Activated B cell treated with CpG ODN at 0.5 μM for 24 hours (primary cell): ENCODE measurements around the gene AGGF1. TPM values are rescaled to one million over a fixed set of nuclear protein-coding genes. Genes with fewer than 3 reads are reported as not detected.

Experiments
- ATAC-seq: fragments of 200-7000 bp; cut with Tn5 transposase; one replicate; pipeline ENCODE4 v1.10.0; 2021; ENCODE audit warnings: low read depth, mild to moderate bottlenecking, moderate library complexity
- CTCF ChIA-PET: fragments of 350-600 bp; sonication (Branson Sonifier 250); formaldehyde crosslinking; loops from one replicate; lab custom pipeline; 2021; ENCODE audit warnings: antibody characterized with exemption; lab: Charles Lee
- POLR2A ChIA-PET: fragments of 350-600 bp; sonication (Branson Sonifier 250); formaldehyde crosslinking; loops from one replicate; lab custom pipeline; 2021; ENCODE audit warnings: antibody characterized with exemption; lab: Charles Lee
- DNase-seq: peaks from one replicate; pipeline ENCODE4 v3.0.0; 2022
- H3K27ac Mint-ChIP-seq: one replicate; pipeline ENCODE4 v1.8.0; 2020; ENCODE audit warnings: mixed read lengths
- H3K27me3 Mint-ChIP-seq: one replicate; pipeline ENCODE4 v1.8.0; 2021; ENCODE audit warnings: mixed read lengths
- H3K36me3 Mint-ChIP-seq: one replicate; pipeline ENCODE4 v1.8.0; 2021; ENCODE audit warnings: low read depth, mixed read lengths
- H3K4me1 Mint-ChIP-seq: one replicate; pipeline ENCODE4 v1.8.0; 2021; ENCODE audit warnings: mixed read lengths
- H3K4me3 Mint-ChIP-seq: one replicate; pipeline ENCODE4 v1.8.0; 2020; ENCODE audit warnings: mild to moderate bottlenecking, mixed read lengths
- H3K9me3 Mint-ChIP-seq: one replicate; pipeline ENCODE4 v1.8.0; 2020; ENCODE audit warnings: mixed read lengths
- intact Hi-C: fragments of 100-400 bp; cut with micrococcal nuclease; formaldehyde crosslinking; loops from one replicate; pipeline ENCODE4 v1.15.1; 2024
- total RNA-seq: library from RNA; stranded (reverse); gene quantifications from 2 replicates; pipeline ENCODE4 v1.2.3, GENCODE V29; 2022
- TF ChIP-seq, protein P1 (sequence below): fragments of 200-600 bp; IDR thresholded peaks from one replicate; pipeline ENCODE4 v1.8.0; 2022; ENCODE audit warnings: antibody characterized with exemption, mild to moderate bottlenecking

The AGGF1 gene
- total RNA-seq, 1 donor from 2014 or later = 26.5 TPM

DNA sequence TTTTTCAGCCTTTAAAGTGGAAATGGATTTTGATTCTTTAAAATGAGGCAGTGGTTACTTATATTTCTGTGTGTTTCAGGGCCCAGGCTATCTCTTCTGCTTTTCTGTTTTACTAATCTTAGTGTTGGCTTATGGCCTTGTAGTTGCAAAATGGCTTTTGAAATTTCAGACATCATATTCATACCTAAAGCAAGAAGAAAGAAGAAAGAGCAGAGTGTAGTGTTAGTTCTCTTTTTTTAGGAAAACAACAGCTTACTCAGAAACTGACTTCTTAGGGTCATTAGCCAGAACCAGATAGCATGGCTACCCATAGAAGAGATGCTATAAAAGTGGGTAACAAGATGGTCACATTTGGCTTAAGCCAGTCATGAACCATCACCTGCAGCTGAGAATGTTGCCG, 36.0 kb downstream of the AGGF1 start:
- ChIA-PET CTCF (no interaction called here), POLR2A (no interaction called here)
- TF ChIP-seq, protein P1, sequence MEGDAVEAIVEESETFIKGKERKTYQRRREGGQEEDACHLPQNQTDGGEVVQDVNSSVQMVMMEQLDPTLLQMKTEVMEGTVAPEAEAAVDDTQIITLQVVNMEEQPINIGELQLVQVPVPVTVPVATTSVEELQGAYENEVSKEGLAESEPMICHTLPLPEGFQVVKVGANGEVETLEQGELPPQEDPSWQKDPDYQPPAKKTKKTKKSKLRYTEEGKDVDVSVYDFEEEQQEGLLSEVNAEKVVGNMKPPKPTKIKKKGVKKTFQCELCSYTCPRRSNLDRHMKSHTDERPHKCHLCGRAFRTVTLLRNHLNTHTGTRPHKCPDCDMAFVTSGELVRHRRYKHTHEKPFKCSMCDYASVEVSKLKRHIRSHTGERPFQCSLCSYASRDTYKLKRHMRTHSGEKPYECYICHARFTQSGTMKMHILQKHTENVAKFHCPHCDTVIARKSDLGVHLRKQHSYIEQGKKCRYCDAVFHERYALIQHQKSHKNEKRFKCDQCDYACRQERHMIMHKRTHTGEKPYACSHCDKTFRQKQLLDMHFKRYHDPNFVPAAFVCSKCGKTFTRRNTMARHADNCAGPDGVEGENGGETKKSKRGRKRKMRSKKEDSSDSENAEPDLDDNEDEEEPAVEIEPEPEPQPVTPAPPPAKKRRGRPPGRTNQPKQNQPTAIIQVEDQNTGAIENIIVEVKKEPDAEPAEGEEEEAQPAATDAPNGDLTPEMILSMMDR = no peak
- DNase-seq = no peak
- H3K36me3 Mint-ChIP-seq = peaks cover 68% of the 10 kb centered on the region
- no peak overlapping the region for H3K4me3 Mint-ChIP-seq
- intact Hi-C loops = no loop called here
- H3K27ac Mint-ChIP-seq = no peak overlapping the region
- no peaks in the 10 kb centered on the region for H3K27me3 Mint-ChIP-seq
- peaks cover 2% of the 10 kb centered on the region for H3K4me1 Mint-ChIP-seq
- H3K9me3 Mint-ChIP-seq = no peaks in the 10 kb centered on the region
- ATAC-seq = no peak

DNA sequence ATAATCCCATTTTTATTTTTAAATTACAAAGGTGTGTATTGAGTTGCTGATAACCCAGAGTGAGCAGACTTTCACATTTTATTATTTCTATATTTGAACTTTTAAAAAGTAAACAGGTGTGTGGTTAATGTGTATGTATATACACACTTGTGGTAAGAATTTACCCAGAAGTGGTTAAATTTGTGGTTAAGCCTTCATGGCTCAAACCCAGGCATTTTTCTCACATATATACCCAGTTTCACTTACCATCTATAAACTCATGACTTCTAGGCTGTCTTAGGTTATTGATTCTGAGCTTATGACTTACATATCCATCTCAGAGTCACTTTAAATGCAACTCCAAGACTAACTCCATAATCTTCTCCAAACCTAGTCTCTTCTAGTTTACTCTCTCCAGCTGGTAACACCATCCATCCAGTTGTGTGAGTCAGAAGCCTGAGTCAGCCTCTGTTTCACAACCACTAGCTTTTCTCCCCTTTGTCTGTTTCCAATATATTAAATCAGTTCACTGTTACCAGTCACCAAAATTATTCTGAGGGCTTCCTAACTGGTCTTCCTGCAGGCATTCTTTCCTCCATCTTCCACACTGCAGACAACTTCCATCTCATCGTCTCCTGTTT, 36.7 kb downstream of the AGGF1 start:
- ATAC-seq (no peak), DNase-seq (no peak)
- no peaks in the 10 kb centered on the region for H3K27me3 Mint-ChIP-seq
- H3K4me3 Mint-ChIP-seq = no peak overlapping the region
- POLR2A ChIA-PET = no interaction called here
- CTCF ChIA-PET = no interaction called here
- H3K9me3 Mint-ChIP-seq = no peaks in the 10 kb centered on the region
- H3K4me1 Mint-ChIP-seq = peaks cover 2% of the 10 kb centered on the region
- TF ChIP-seq, protein P1 = no peak
- no peak overlapping the region for H3K27ac Mint-ChIP-seq
- H3K36me3 Mint-ChIP-seq = peaks cover 60% of the 10 kb centered on the region
- intact Hi-C loops = no loop called here

DNA sequence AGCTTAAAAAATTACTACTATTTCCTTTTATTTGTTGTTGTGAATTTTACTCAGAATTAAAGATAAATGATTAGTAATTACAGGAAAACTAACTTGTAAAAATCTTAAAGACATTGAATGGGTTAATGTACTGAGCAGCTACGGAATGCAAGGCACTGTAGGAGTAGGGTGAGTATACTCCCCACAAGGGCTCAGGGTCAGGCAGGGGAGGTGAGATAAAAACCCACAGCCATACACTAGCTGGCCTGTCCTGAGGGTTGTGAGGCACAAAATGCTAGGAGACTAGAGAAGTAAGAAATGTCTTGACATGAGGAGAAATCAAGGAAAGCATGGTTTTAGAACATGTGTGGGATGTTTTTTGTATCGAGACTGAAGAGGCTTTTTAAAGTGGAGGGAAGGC, 43.5 kb downstream of the AGGF1 start:
- H3K27ac Mint-ChIP-seq = no peak overlapping the region
- CTCF ChIA-PET = no interaction called here

DNA sequence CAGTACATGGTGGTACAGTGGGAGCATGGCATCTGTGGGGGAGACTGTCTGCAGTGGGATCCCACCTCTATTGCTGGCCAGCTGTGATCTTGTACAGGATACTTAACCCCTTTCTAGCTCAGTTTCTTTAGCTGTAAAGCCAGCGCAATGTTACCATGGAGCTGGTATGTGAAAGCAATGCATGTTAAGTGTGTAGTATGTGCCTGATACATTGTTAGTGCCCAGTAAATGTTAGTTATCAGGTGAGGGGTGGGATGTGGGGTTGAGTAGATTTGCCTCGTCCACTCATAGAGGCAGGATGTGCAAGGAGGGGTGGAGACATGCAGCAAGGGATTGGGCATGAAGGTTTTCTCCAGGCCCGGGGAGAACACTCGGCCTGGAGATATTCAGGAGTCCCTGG, 44.5 kb downstream of the AGGF1 start:
- ATAC-seq (no peak), DNase-seq (no peak)
- H3K4me1 Mint-ChIP-seq = peaks cover 7% of the 10 kb centered on the region
- H3K4me3 Mint-ChIP-seq = no peak overlapping the region
- H3K27ac Mint-ChIP-seq = no peak overlapping the region
- no peaks in the 10 kb centered on the region for H3K9me3 Mint-ChIP-seq
- peaks cover 12% of the 10 kb centered on the region for H3K36me3 Mint-ChIP-seq
- ChIA-PET CTCF (no interaction called here), POLR2A (no interaction called here)
- no peaks in the 10 kb centered on the region for H3K27me3 Mint-ChIP-seq
- intact Hi-C loops = no loop called here
- TF ChIP-seq, protein P1 = no peak

More for the DNA sequence above, 43.5 kb downstream of the AGGF1 start:
- no peak for ATAC-seq
- TF ChIP-seq, protein P1 = no peak
- Mint-ChIP-seq H3K36me3 (peaks cover 16% of the 10 kb centered on the region), H3K4me1 (peaks cover 7% of the 10 kb centered on the region), H3K9me3 (no peaks in the 10 kb centered on the region), H3K4me3 (no peak overlapping the region), H3K27me3 (no peaks in the 10 kb centered on the region)
- DNase-seq = no peak
- POLR2A ChIA-PET = no interaction called here
- intact Hi-C loops = no loop called here

DNA sequence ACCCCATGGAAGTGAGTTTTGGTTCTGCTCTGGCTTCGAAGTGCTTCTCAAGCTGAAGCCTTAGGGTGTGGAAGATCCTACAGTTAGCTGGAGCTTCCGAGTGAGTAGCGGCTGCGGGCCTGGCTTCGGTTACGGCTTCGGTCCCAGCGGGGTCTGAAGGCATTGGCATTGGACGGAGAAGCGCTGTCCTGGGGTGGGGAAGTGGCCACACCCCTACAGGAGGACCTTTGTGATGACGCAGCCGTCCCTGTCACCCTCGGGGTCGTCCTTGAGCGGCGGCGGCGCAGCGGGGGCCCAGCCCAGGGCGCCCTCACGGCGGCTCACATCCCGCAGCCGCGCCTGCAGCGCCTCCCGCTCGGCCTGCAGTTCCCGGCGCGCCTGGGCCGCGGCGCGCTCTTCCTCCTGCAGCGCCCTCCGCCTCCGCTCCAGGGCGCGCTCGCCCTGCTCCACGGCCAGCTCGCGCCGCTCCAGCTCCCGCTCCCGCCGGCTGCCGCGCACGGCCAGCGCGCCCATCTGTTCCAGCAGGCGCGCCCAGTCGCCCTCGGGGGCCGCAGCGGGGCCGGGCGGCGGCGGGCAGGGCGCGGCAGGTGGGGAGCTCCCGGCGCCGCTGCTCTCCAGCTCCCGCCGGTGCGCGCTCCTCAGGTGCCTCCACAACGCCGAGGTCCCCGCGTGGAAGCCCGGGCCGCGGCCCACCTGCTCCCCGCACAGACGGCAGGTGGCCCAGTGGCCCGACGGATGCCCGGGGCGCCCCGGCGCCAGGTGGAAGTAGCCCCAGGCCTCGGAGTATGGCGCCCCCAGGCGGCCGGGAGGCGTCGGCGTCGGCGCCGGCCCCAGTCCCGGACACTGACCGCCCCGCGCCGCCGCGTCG, 47.0 kb downstream of the AGGF1 start:
- intact Hi-C loops = loop anchor here (1.0 kb wide), 1 partner anchor 209 kb away; no protein-coding TSS in a partner anchor
- peaks cover 7% of the 10 kb centered on the region for H3K4me1 Mint-ChIP-seq
- TF ChIP-seq, protein P1 = no peak
- ATAC-seq (peak; percentile 72), DNase-seq (peak; percentile 57)
- CTCF ChIA-PET = interaction anchor here (0.8 to 3.0 kb wide), 5 partner anchors 10 to 476 kb away, joined by 3 to 16 read pairs (median 3); partner anchors contain the start of gene ZBED3
- no peaks in the 10 kb centered on the region for H3K27me3 Mint-ChIP-seq
- no peak overlapping the region for H3K27ac Mint-ChIP-seq
- POLR2A ChIA-PET = no interaction called here
- H3K9me3 Mint-ChIP-seq = peaks cover under 1% of the 10 kb centered on the region
- H3K36me3 Mint-ChIP-seq = peaks cover 6% of the 10 kb centered on the region
- H3K4me3 Mint-ChIP-seq = peak overlapping the region; percentile 56
